H9 (cell line): ENCODE measurements around the gene PARP1. TPM values are rescaled to one million over a fixed set of nuclear protein-coding genes. Genes with fewer than 3 reads are reported as not detected.

Experiments used
- DNase-seq: peaks from one replicate; pipeline ENCODE4 v3.0.0-alpha.2; 2017
- H2AFZ ChIP-seq: one replicate; pipeline ENCODE4 v1.6.1; 2013; ENCODE audit warnings: mild to moderate bottlenecking, low read length, control low read depth, moderate library complexity
- H2AK5ac ChIP-seq: 2 replicates; pipeline ENCODE4 v1.6.1; 2013; ENCODE audit warnings: low read length, control low read depth, mixed read lengths; ENCODE audit not compliant: insufficient read length
- H2BK120ac ChIP-seq: one replicate; pipeline ENCODE4 v1.6.1; 2013; ENCODE audit warnings: low read depth, mild to moderate bottlenecking, low read length, control low read depth, inconsistent platforms; ENCODE audit not compliant: poor library complexity, severe bottlenecking
- H2BK12ac ChIP-seq: 2 replicates; pipeline ENCODE4 v1.6.1; 2013; ENCODE audit warnings: low read length, control low read depth, mixed read lengths, low read depth; ENCODE audit not compliant: insufficient read length
- H2BK15ac ChIP-seq: 2 replicates; pipeline ENCODE4 v1.6.1; 2013; ENCODE audit warnings: low read depth, low read length, control low read depth
- H2BK20ac ChIP-seq: one replicate; pipeline ENCODE4 v1.6.1; 2013; ENCODE audit warnings: low read depth, mild to moderate bottlenecking, low read length, control low read depth, inconsistent platforms; ENCODE audit not compliant: poor library complexity, severe bottlenecking
- H2BK5ac ChIP-seq: 2 replicates; pipeline ENCODE4 v1.6.1; 2013; ENCODE audit warnings: low read length, control low read depth, mixed read lengths; ENCODE audit not compliant: insufficient read length
- H3K14ac ChIP-seq: 2 replicates; pipeline ENCODE4 v1.6.1; 2013; ENCODE audit warnings: low read length, control low read depth; ENCODE audit not compliant: insufficient read depth
- H3K18ac ChIP-seq: 2 replicates; pipeline ENCODE4 v1.6.1; 2013; ENCODE audit warnings: low read depth, mild to moderate bottlenecking, mixed read lengths, low read length, control low read depth; ENCODE audit not compliant: insufficient read length
- H3K23ac ChIP-seq: 2 replicates; pipeline ENCODE4 v1.6.1; 2013; ENCODE audit warnings: low read length, control low read depth, mixed read lengths, low read depth; ENCODE audit not compliant: insufficient read length
- H3K23me2 ChIP-seq: 2 replicates; pipeline ENCODE4 v1.6.1; 2013; ENCODE audit warnings: low read depth, mild to moderate bottlenecking, mixed read lengths, low read length, control low read depth; ENCODE audit not compliant: insufficient read length, poor library complexity, severe bottlenecking
- H3K27ac ChIP-seq: 2 replicates; pipeline ENCODE4 v1.5.1; 2013; ENCODE audit warnings: low read length, control low read depth, mixed read lengths, low read depth; ENCODE audit not compliant: insufficient read length
- H3K27me3 ChIP-seq: 2 replicates; pipeline ENCODE4 v1.6.1; 2013; ENCODE audit warnings: low read length, control low read depth, inconsistent platforms; ENCODE audit not compliant: insufficient read depth
- H3K4ac ChIP-seq: 2 replicates; pipeline ENCODE4 v1.6.1; 2013; ENCODE audit warnings: low read depth, mild to moderate bottlenecking, control low read depth, inconsistent platforms, low read length, moderate library complexity
- H3K4me1 ChIP-seq: 2 replicates; pipeline ENCODE4 v1.6.1; 2013; ENCODE audit warnings: low read length, control low read depth, inconsistent platforms; ENCODE audit not compliant: insufficient read depth
- H3K4me2 ChIP-seq: 2 replicates; pipeline ENCODE4 v1.6.1; 2013; ENCODE audit warnings: low read length, control low read depth, mixed read lengths; ENCODE audit not compliant: insufficient read length, insufficient read depth
- H3K56ac ChIP-seq: 2 replicates; pipeline ENCODE4 v1.6.1; 2013; ENCODE audit warnings: low read depth, mild to moderate bottlenecking, mixed read lengths, low read length, control low read depth; ENCODE audit not compliant: insufficient read length
- H3K79me1 ChIP-seq: 2 replicates; pipeline ENCODE4 v1.6.1; 2013; ENCODE audit warnings: low read depth, mild to moderate bottlenecking, moderate library complexity, low read length, control low read depth, inconsistent platforms; ENCODE audit not compliant: insufficient read depth, poor library complexity, severe bottlenecking
- H3K79me2 ChIP-seq: 2 replicates; pipeline ENCODE4 v1.6.1; 2013; ENCODE audit warnings: low read length, control low read depth, inconsistent platforms; ENCODE audit not compliant: insufficient read depth
- H3K9ac ChIP-seq: 2 replicates; pipeline ENCODE4 v1.6.1; 2013; ENCODE audit warnings: low read length, control low read depth, mixed read lengths; ENCODE audit not compliant: insufficient read length; ENCODE audit errors: extremely low read depth
- H3K9me3 ChIP-seq: one replicate; pipeline ENCODE4 v1.6.1; 2013; ENCODE audit warnings: low read depth, low read length, inconsistent platforms; ENCODE audit not compliant: control insufficient read depth
- H3T11ph ChIP-seq: one replicate; pipeline ENCODE4 v1.6.1; 2013; ENCODE audit warnings: mild to moderate bottlenecking, low read length, control low read depth, inconsistent platforms
- H4K20me1 ChIP-seq: one replicate; pipeline ENCODE4 v1.6.1; 2013; ENCODE audit not compliant: control insufficient read depth, insufficient read length, insufficient read depth
- H4K5ac ChIP-seq: 2 replicates; pipeline ENCODE4 v1.6.1; 2013; ENCODE audit warnings: low read depth, mild to moderate bottlenecking, mixed read lengths, low read length, control low read depth; ENCODE audit not compliant: insufficient read length
- H4K8ac ChIP-seq: replicated peaks from 2 replicates; pipeline ENCODE4 v1.6.1; 2013; ENCODE audit warnings: low read length, control low read depth, mixed read lengths, low read depth; ENCODE audit not compliant: insufficient read length
- H4K91ac ChIP-seq: 2 replicates; pipeline ENCODE4 v1.6.1; 2013; ENCODE audit warnings: low read depth, mild to moderate bottlenecking, moderate library complexity, mixed read lengths, low read length, control low read depth; ENCODE audit not compliant: insufficient read length
- H3K27ac Mint-ChIP-seq, 3 experiments: 2 replicates in 2 of 3; 3 replicates in 1 of 3; pipeline ENCODE4 v1.8.0; 2020 to 2021; ENCODE audit warnings: mixed read lengths in 3 of 3, mild to moderate bottlenecking in 1 of 3, moderate library complexity in 1 of 3
- H3K27me3 Mint-ChIP-seq: 2 replicates; pipeline ENCODE4 v1.8.0; 2021; ENCODE audit warnings: low read depth, mild to moderate bottlenecking, moderate library complexity, mixed read lengths
- H3K36me3 Mint-ChIP-seq, 3 experiments: 2 replicates in 2 of 3; 3 replicates in 1 of 3; pipeline ENCODE4 v1.8.0; 2020 to 2021; ENCODE audit warnings: low read depth in 3 of 3, mixed read lengths in 3 of 3; ENCODE audit not compliant: insufficient read depth in 1 of 3
- H3K4me1 Mint-ChIP-seq, 2 experiments: 2 replicates each; pipeline ENCODE4 v1.8.0; 2020; ENCODE audit warnings: mixed read lengths in 2 of 2
- H3K4me3 Mint-ChIP-seq, 2 experiments: 2 replicates in 1 of 2; 3 replicates in 1 of 2; pipeline ENCODE4 v1.8.0; 2020 to 2021; ENCODE audit warnings: mild to moderate bottlenecking in 2 of 2, mixed read lengths in 2 of 2, moderate library complexity in 1 of 2
- H3K9me3 Mint-ChIP-seq, 2 experiments: 2 replicates in 1 of 2; 3 replicates in 1 of 2; pipeline ENCODE4 v1.8.0; 2020; ENCODE audit warnings: mild to moderate bottlenecking in 2 of 2, mixed read lengths in 2 of 2, moderate library complexity in 1 of 2
- WGBS: extraction: QIAGEN DNeasy Blood & Tissue Kit; methylation state at CpG from one replicate; pipeline ENCODE4 v1.1.7; 2013; ENCODE audit warnings: missing lambda C conversion rate, low lambda C conversion rate, mixed read lengths; ENCODE audit not compliant: insufficient read length; ENCODE audit errors: extremely low coverage; 5-methylcytosine and 5-hydroxymethylcytosine counted together
- total RNA-seq: library from RNA; stranded (reverse); gene quantifications from 2 replicates; pipeline ENCODE4 v1.2.1, GENCODE V29; 2021
- TF ChIP-seq, protein P1 (sequence below): fragments of 200-600 bp; sonication (generic); conservative IDR thresholded peaks from 3 replicates; pipeline ENCODE4 v1.8.0; 2021; ENCODE audit warnings: antibody characterized with exemption, mild to moderate bottlenecking

Gene PARP1
- total RNA-seq, 1 experiment from 2014 or later, result 337 TPM

- Histone ChIP-seq H3K27ac (no peak overlapping the region), H2BK5ac (no peak overlapping the region), H2BK12ac (no peak overlapping the region), H4K5ac (no peak overlapping the region), H3K23me2 (no peaks in the 10 kb centered on the region), H3K79me1 (no peaks in the 10 kb centered on the region), H2BK20ac (no peak overlapping the region), H3K18ac (no peak overlapping the region), H3K79me2 (no peaks in the 10 kb centered on the region), H3K56ac (no peak overlapping the region), H4K8ac (no peak overlapping the region), H3K4me1 (no peaks in the 10 kb centered on the region), H4K91ac (no peak overlapping the region), H3K23ac (no peak overlapping the region), H2AFZ (no peak overlapping the region), H3K4me2 (no peak overlapping the region), H3K9ac (no peak overlapping the region), H2BK15ac (no peak overlapping the region), H3K9me3 (no peaks in the 10 kb centered on the region), H4K20me1 (no peaks in the 10 kb centered on the region), H3K27me3 (no peaks in the 10 kb centered on the region), H3K14ac (no peak overlapping the region), H2BK120ac (no peak overlapping the region), H3T11ph (no peak overlapping the region), H3K4ac (no peak overlapping the region), H2AK5ac (no peak overlapping the region)
- no peaks in the 10 kb centered on the region for H3K9me3 Mint-ChIP-seq
- no peaks in the 10 kb centered on the region for H3K4me1 Mint-ChIP-seq
- no CpG with 5 or more reads among the region's 15 CpGs for WGBS
- no peaks in the 10 kb centered on the region for H3K27me3 Mint-ChIP-seq
- DNase-seq, result no peak
- H3K27ac Mint-ChIP-seq, result no peak overlapping the region; a peak in 1 of 7 replicates
- TF ChIP-seq, protein P1, sequence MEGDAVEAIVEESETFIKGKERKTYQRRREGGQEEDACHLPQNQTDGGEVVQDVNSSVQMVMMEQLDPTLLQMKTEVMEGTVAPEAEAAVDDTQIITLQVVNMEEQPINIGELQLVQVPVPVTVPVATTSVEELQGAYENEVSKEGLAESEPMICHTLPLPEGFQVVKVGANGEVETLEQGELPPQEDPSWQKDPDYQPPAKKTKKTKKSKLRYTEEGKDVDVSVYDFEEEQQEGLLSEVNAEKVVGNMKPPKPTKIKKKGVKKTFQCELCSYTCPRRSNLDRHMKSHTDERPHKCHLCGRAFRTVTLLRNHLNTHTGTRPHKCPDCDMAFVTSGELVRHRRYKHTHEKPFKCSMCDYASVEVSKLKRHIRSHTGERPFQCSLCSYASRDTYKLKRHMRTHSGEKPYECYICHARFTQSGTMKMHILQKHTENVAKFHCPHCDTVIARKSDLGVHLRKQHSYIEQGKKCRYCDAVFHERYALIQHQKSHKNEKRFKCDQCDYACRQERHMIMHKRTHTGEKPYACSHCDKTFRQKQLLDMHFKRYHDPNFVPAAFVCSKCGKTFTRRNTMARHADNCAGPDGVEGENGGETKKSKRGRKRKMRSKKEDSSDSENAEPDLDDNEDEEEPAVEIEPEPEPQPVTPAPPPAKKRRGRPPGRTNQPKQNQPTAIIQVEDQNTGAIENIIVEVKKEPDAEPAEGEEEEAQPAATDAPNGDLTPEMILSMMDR, result no peak
- peaks cover 74 to 98% (median 96%) of the 10 kb centered on the region in 3 experiments; a peak in 6 of 7 replicates for H3K36me3 Mint-ChIP-seq
- no peak overlapping the region for H3K4me3 Mint-ChIP-seq
Observed at GRCh38 chr1:226381226-226381998, 26.5 kb downstream of the PARP1 start.
